Measurements from ENCODE around the gene KIAA1614.
"Not testable (repeated sequence)": the region's sequence is repeated elsewhere in the genome, so short reads cannot be mapped to it uniquely, and the experiment has no call there.

The KIAA1614 gene

GRCh38 chr1:180964595-180964994 is 51.9 kb downstream of the KIAA1614 start:
- Histone ChIP-seq H3K27ac (no peak overlapping the region), H3K9me3 (no peaks in the 10 kb centered on the region), H3K36me3 (peaks cover 45% of the 10 kb centered on the region), H3K4me1 (ENCODE audit: control insufficient read depth in 1 of 2, insufficient read depth in 1 of 2, low read depth in 1 of 2, low read length in 1 of 2) (no peaks in the 10 kb centered on the region), H3K27me3 (no peaks in the 10 kb centered on the region), H3K4me3 (ENCODE audit: low read depth in 1 of 2, low read length in 1 of 2) (no peak overlapping the region)
- TF ChIP-seq CTCF (IDR thresholded peaks at IDR 0.05), result no peak

GRCh38 chr1:180966312-180966711 is 53.6 kb downstream of the KIAA1614 start:
- Histone ChIP-seq H3K27me3 (no peaks in the 10 kb centered on the region), H3K4me1 (ENCODE audit: control insufficient read depth in 1 of 2, insufficient read depth in 1 of 2, low read depth in 1 of 2, low read length in 1 of 2) (no peaks in the 10 kb centered on the region), H3K9me3 (no peaks in the 10 kb centered on the region), H3K36me3 (peaks cover 62% of the 10 kb centered on the region), H3K27ac (no peak overlapping the region), H3K4me3 (ENCODE audit: low read depth in 1 of 2, low read length in 1 of 2) (no peak overlapping the region)
- no peak for TF ChIP-seq CTCF (IDR thresholded peaks at IDR 0.05)

GRCh38 chr1:180966744-180967536 is 54.2 kb downstream of the KIAA1614 start:
- H3K36me3 ChIP-seq, result peaks cover 66% of the 10 kb centered on the region

GRCh38 chr1:180967558-180967957 is 54.9 kb downstream of the KIAA1614 start:
- Histone ChIP-seq H3K4me1 (ENCODE audit: control insufficient read depth in 1 of 2, insufficient read depth in 1 of 2, low read depth in 1 of 2, low read length in 1 of 2) (no peaks in the 10 kb centered on the region), H3K4me3 (ENCODE audit: low read depth in 1 of 2, low read length in 1 of 2) (no peak overlapping the region), H3K27me3 (no peaks in the 10 kb centered on the region), H3K9me3 (no peaks in the 10 kb centered on the region), H3K36me3 (peaks cover 72% of the 10 kb centered on the region), H3K27ac (no peak overlapping the region)
- TF ChIP-seq CTCF (IDR thresholded peaks at IDR 0.05), result no peak

More at GRCh38 chr1:180966744-180967536, 54.2 kb downstream of the KIAA1614 start:
- no peak for TF ChIP-seq CTCF (IDR thresholded peaks at IDR 0.05)
- Histone ChIP-seq H3K27ac (no peak overlapping the region), H3K4me3 (ENCODE audit: low read depth in 1 of 2, low read length in 1 of 2) (no peak overlapping the region), H3K27me3 (no peaks in the 10 kb centered on the region), H3K4me1 (ENCODE audit: control insufficient read depth in 1 of 2, insufficient read depth in 1 of 2, low read depth in 1 of 2, low read length in 1 of 2) (no peaks in the 10 kb centered on the region), H3K9me3 (no peaks in the 10 kb centered on the region)

- not testable (repeated sequence) for H3K27me3 ChIP-seq; H3K27ac ChIP-seq; H3K4me3 ChIP-seq (ENCODE audit: low read depth in 1 of 2, low read length in 1 of 2); H3K4me1 ChIP-seq (ENCODE audit: control insufficient read depth in 1 of 2, insufficient read depth in 1 of 2, low read depth in 1 of 2, low read length in 1 of 2); H3K9me3 ChIP-seq
- peaks cover 81% of the 10 kb centered on the region for H3K36me3 ChIP-seq
Observed at GRCh38 chr1:180968834-180969233, 56.1 kb downstream of the KIAA1614 start.

- H3K27me3 ChIP-seq, result no peaks in the 10 kb centered on the region
- H3K27ac ChIP-seq, result no peak overlapping the region
- no peak overlapping the region for H3K4me3 ChIP-seq (ENCODE audit: low read depth in 1 of 2, low read length in 1 of 2)
- no peaks in the 10 kb centered on the region for H3K9me3 ChIP-seq
- H3K4me1 ChIP-seq (ENCODE audit: control insufficient read depth in 1 of 2, insufficient read depth in 1 of 2, low read depth in 1 of 2, low read length in 1 of 2), result no peaks in the 10 kb centered on the region
- TF ChIP-seq CTCF (IDR thresholded peaks at IDR 0.05), result no peak
- peaks cover 86% of the 10 kb centered on the region for H3K36me3 ChIP-seq
Observed at GRCh38 chr1:180969434-180969833, 56.7 kb downstream of the KIAA1614 start.

Data from neutrophil (primary cell).